Stimulated activated CD8-positive, alpha-beta memory T cell treated with anti-CD3 and anti-CD28 coated beads, Interleukin-4, amount 100 ng/mL, for 4 hours (primary cell): Measurements from ENCODE around the gene PRKD1.
"Not testable (repeated sequence)": the region's sequence is repeated elsewhere in the genome, so short reads cannot be mapped to it uniquely, and the experiment has no call there.

Experiments
- DNase-seq, 2 donors: peaks; one replicate each; pipeline ENCODE4 v3.0.0-alpha.2; 2020; ENCODE audit warnings: low read depth in 2 of 2, low spot score in 1 of 2

PRKD1 gene

GRCh38 chr14:29743531-29743930 is 184.1 kb downstream of the PRKD1 start:
- DNase-seq = no peak

DNA sequence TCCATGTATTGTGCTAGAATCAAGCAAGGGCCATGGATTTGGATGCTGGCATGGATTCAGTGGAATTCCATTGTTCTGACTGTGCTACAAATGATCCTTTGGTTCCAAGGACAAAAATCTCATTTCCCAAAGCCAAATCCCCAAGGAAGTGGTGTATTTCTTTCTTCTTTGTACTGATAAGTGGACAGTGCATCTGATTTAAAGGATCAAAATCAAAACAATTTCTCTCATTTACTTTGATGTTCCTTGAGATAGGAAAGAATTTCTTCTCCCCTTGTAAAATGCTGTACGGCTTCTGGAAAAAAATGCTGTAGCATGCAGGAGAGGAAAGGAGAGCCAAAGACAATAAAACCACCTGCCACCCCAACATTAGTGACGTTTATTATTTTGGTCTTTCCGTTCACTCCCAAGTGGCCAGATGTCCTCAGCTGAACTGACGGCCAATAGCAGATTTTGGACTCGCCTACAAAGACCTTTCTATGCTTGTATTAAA is 185.7 kb downstream of the PRKD1 start:
- no peak for DNase-seq

DNA sequence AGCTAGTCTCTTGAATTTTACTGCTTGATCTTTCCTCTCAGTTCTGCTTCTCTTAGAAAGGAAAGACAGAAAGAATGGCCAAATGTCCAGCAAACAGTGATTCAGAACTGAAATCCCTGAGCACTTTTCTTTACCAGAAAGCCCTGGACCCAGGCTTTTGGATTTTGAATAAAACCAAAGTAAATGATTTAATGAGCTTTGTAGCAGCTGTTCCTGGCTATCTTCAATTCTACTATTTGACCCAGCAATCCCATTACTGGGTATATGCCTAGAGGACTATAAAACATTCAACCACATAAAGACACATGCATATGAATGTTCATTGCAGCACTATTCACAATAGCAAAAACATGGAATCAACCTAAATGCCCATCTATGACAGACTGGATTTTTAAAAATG is 187.2 kb downstream of the PRKD1 start:
- DNase-seq = no peak

DNA sequence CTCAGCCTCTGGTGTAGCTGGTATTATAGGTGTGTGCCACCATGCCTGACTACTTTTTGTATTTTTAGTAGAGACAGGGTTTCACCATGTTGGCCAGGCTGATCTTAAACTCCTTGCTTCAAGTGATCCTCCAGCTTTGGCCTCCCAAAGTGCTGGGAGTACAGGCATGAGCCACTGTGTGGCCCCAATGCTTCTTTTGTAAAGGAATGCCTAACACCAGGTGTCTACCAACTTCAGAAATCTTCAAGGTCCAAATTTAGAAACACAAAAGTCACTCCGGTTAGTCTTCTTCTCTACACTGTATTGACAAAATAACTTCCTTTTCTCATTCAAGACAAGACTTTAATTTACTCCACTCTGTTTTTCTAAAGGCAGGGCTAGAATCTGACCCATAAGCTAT is 188.7 kb downstream of the PRKD1 start:
- DNase-seq = no peak

- DNase-seq = no peak
Observed at GRCh38 chr14:29738056-29738455, 189.6 kb downstream of the PRKD1 start.

- no peak for DNase-seq
Observed at GRCh38 chr14:29735459-29735858, 192.2 kb downstream of the PRKD1 start.

- no peak for DNase-seq
Observed at GRCh38 chr14:29734732-29735131, 192.9 kb downstream of the PRKD1 start.

DNA sequence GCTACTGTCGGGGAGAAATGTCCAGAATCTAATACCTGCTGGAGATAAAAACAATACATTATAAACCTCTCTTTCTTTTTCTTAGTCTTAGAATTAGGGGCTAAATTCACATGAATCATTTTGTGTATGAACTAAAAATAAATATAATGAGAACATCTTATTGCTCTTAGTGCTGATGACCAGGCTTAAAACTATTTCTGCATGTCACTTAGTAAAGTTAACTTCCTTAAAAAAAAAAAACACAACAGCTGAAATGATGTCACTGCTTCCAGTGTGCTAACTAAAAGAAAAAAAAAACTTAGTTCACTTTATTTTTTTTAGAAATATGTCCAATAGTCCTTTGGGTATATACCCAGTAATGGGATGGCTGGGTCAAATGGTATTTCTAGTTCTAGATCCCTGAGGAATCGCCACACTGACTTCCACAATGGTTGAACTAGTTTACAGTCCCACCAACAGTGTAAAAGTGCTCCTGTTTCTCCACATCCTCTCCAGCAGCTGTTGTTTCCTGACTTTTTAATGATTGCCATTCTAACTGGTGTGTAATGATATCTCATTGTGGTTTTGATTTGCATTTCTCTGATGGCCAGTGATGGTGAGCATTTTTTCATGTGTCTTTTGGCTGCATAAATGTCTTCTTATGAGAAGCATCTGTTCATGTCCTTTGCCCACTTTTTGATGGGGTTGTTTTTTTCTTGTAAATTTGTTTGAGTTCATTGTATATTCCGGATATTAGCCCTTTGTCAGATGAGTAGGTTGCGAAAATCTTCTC is 200.9 kb downstream of the PRKD1 start:
- DNase-seq = not testable (repeated sequence)

DNA sequence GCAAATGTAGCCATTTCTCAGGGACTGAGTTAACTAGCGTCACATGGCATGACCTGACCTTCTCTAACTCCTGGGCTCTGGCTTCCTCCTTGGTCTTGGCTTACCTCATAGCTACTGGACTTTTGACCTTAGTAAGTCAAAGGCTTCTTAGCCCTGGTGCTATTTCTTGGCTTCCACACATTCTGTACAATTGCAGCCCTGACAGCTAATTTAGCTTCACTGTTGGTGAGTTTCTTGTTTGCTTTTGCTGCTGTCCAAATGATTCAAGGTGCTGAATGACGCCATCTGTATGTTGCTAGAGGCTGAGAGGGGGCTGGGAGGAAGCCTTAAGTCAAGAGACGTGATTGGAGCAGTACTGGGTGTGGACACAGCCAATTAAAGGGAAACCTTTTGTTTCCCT is 202.7 kb downstream of the PRKD1 start:
- DNase-seq = no peak

GRCh38 chr14:29722831-29723230 is 204.8 kb downstream of the PRKD1 start:
- DNase-seq = no peak

- no peak for DNase-seq
Observed at GRCh38 chr14:29721586-29721985, 206.1 kb downstream of the PRKD1 start.

- DNase-seq = no peak
Observed at GRCh38 chr14:29717901-29718300, 209.7 kb downstream of the PRKD1 start.

- DNase-seq = no peak
Observed at GRCh38 chr14:29716150-29716549, 211.5 kb downstream of the PRKD1 start.

DNA sequence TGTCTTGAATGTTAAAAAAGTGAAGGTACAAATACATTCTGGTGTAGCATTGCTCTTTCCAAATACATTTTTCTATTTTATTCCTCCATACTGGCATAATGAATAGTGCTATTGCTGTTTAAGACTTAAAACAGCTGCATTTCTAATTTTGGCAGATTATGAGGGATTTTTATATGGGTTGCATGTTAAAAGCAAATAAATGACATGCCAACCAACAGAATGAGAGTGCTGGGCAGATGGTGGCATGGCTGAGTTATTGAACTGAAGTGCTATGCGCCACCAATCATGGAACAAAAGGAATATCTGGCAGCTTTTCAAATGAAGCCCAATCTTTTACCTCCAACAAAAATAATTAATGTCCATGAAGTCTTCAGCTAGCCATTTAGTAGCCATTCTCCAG is 215.0 kb downstream of the PRKD1 start:
- DNase-seq = no peak

DNA sequence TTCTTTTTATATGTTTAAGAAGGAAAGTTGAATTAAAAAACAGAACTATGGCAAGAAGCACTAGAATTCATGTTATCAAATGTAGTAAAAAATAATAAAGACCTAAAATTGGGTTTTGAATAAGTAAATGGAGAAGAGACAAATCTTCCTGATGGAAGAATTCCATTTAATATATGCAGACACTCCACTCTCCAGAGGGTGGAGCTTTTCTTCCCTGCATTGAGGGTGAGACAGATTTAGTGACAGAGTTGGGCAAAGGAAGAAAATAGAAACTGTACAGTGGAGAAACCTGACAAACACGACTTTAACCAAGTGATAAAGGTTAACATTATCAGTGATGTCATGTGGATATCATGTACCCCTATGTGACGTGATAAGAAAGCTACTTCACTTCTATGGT is 217.6 kb downstream of the PRKD1 start:
- DNase-seq = no peak

- DNase-seq = no peak
Observed at GRCh38 chr14:29709490-29709889, 218.2 kb downstream of the PRKD1 start.

DNA sequence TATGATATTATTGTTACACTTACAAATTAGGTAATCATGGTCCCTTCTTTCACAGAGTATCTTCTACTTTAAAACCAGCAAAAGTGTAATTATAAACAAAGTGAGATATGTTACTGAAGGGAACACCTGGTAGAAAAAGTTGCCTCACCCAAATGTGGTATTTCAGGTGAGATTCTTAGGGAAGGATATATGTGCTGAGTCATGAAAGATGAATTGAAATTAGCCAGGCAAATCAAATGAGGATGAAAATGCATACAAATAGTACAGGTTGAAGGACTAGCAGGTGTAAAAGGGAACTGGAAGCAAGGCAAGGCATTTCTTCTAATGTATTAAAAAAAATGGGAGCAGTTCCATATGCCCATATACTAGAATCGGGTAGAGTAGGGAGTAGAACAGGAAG is 220.9 kb downstream of the PRKD1 start:
- no peak for DNase-seq

DNA sequence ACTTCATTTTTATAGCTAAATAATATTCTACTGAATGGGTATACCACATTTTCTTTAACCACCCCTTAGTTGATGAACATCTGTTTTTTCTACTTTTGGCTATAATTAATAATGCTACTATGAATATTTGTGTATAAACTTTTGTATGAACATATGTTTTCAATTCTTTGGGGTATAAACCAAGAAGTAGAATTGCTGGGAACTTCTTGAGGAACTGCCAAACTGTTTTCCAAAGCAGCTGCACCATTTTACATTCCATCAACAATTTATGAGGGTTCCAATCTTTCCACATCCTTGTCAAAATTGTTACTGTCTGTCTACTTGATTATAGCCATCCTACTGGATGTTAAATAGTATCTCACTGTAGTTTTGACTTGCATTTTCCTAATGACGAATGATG is 221.8 kb downstream of the PRKD1 start:
- DNase-seq = no peak

DNA sequence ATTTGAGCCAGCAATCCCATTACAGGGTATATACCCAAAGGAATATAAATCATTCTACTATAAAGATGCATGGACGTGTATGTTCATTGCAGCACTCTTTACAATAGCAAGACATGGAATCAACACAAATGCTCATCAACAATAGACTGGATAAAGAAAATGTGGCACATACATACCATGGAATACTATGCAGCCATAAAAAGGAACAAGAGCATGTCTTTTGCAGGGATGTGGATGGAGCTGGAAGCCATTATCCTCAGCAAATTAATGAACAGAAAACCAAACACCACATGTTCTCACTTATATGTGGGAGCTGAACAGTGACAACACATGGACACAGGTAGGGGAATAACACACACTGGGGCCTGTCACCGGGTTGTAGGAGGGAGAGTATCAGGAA is 238.1 kb downstream of the PRKD1 start:
- DNase-seq = not testable (repeated sequence)

DNA sequence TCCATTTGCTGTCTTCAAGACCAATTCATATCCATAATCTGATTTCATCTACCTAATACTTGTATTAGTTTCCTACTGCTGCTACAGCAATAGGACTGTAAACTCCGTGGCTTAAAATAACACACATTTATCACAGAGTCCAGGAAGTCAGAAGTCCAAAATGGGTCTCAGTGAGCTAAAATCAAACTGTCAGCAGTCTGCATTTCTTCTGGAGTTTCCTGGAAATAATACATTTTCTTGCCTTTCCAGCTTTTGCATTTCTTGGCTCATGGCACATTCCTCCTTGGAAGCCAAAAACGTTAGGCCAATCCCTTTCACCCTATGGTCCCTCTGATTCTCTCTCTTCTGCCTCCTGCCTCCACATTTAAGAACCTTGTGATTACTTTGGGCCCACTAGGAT is 239.8 kb downstream of the PRKD1 start:
- no peak for DNase-seq

GRCh38 chr14:29687071-29687765 is 240.4 kb downstream of the PRKD1 start:
- no peak for DNase-seq

GRCh38 chr14:29684926-29685325 is 242.7 kb downstream of the PRKD1 start:
- no peak for DNase-seq

GRCh38 chr14:29682789-29683188 is 244.9 kb downstream of the PRKD1 start:
- no peak for DNase-seq
